Smooth muscle cell (in vitro differentiated cells): Measurements from ENCODE around the gene JMJD6. TPM values are rescaled to one million over a fixed set of nuclear protein-coding genes. Genes with fewer than 3 reads are reported as not detected.
"Not testable (repeated sequence)": the region's sequence is repeated elsewhere in the genome, so short reads cannot be mapped to it uniquely, and the experiment has no call there.

ENCODE experiments used
- DNase-seq: peaks from one replicate; lab custom pipeline; 2025; ENCODE audit not compliant: unreplicated experiment; lab: John Stamatoyannopoulos, UW
- H2AFZ ChIP-seq: fragments of 200-600 bp; sonication (generic); 2 replicates; pipeline ENCODE4 v1.6.0; 2016; ENCODE audit warnings: antibody characterized with exemption, low read depth, mild to moderate bottlenecking
- H3F3A ChIP-seq: fragments of 200-600 bp; sonication (generic); 2 replicates; pipeline ENCODE4 v1.6.0; 2017; ENCODE audit warnings: antibody characterized with exemption, low read depth
- H3K27ac ChIP-seq: fragments of 200-600 bp; sonication (generic); 2 replicates; pipeline ENCODE4 v1.5.1; 2016; ENCODE audit warnings: low read depth, mild to moderate bottlenecking
- H3K27me3 ChIP-seq: fragments of 200-600 bp; sonication (generic); 2 replicates; pipeline ENCODE4 v1.6.1; 2016; ENCODE audit warnings: low read depth, mild to moderate bottlenecking
- H3K36me3 ChIP-seq: fragments of 200-600 bp; sonication (generic); 2 replicates; pipeline ENCODE4 v1.5.1; 2016; ENCODE audit warnings: low read depth
- H3K4me1 ChIP-seq: fragments of 200-600 bp; sonication (generic); 2 replicates; pipeline ENCODE4 v1.5.1; 2016; ENCODE audit warnings: low read depth
- H3K4me2 ChIP-seq: fragments of 200-600 bp; sonication (generic); 2 replicates; pipeline ENCODE4 v1.6.0; 2016; ENCODE audit warnings: mild to moderate bottlenecking
- H3K4me3 ChIP-seq: fragments of 200-600 bp; sonication (generic); 2 replicates; pipeline ENCODE4 v1.5.1; 2016; ENCODE audit warnings: mild to moderate bottlenecking
- H3K79me2 ChIP-seq: fragments of 200-600 bp; sonication (generic); 2 replicates; pipeline ENCODE4 v1.6.0; 2016; ENCODE audit warnings: low read depth, mild to moderate bottlenecking
- H3K9ac ChIP-seq: fragments of 200-600 bp; sonication (generic); 2 replicates; pipeline ENCODE4 v1.6.0; 2016; ENCODE audit warnings: low read depth
- H3K9me3 ChIP-seq: fragments of 200-600 bp; sonication (generic); replicated peaks from 2 replicates; pipeline ENCODE4 v1.5.1; 2016; ENCODE audit warnings: low read depth
- H4K20me1 ChIP-seq: fragments of 200-600 bp; sonication (generic); 2 replicates; pipeline ENCODE4 v1.6.0; 2016; ENCODE audit warnings: low read depth
- WGBS: methylation state at CpG from one replicate; pipeline ENCODE4 v1.1.7; 2016; ENCODE audit warnings: low lambda C conversion rate; 5-methylcytosine and 5-hydroxymethylcytosine counted together
- polyA plus RNA-seq: library from polyadenylated mRNA; unstranded; fragments of >200 nt; fragmentation: Nextera tagmentation; extraction: Ambion mirVana; gene quantifications from 2 replicates; pipeline ENCODE4 v1.2.1, GENCODE V29; 2016
- total RNA-seq: library from RNA; depleted of rRNA; stranded (reverse); fragments of >200 nt; gene quantifications from 2 replicates; pipeline ENCODE4 v1.2.3, GENCODE V29; 2014
- TF ChIP-seq, protein P1 (sequence below): fragments of 200-600 bp; sonication (generic); IDR thresholded peaks from 2 replicates; pipeline ENCODE4 v1.5.1; 2017; ENCODE audit warnings: borderline replicate concordance, mild to moderate bottlenecking, antibody characterized with exemption; ENCODE audit not compliant: insufficient read depth, poor library complexity, severe bottlenecking

Gene JMJD6
- total and polyA plus RNA-seq, 2 experiments from 2014 or later, result 32.7 to 54.7 TPM

- TF ChIP-seq, protein P1, sequence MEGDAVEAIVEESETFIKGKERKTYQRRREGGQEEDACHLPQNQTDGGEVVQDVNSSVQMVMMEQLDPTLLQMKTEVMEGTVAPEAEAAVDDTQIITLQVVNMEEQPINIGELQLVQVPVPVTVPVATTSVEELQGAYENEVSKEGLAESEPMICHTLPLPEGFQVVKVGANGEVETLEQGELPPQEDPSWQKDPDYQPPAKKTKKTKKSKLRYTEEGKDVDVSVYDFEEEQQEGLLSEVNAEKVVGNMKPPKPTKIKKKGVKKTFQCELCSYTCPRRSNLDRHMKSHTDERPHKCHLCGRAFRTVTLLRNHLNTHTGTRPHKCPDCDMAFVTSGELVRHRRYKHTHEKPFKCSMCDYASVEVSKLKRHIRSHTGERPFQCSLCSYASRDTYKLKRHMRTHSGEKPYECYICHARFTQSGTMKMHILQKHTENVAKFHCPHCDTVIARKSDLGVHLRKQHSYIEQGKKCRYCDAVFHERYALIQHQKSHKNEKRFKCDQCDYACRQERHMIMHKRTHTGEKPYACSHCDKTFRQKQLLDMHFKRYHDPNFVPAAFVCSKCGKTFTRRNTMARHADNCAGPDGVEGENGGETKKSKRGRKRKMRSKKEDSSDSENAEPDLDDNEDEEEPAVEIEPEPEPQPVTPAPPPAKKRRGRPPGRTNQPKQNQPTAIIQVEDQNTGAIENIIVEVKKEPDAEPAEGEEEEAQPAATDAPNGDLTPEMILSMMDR, result no peak
- Histone ChIP-seq H3K27me3 (no peaks in the 10 kb centered on the region), H3K4me1 (peaks cover 41% of the 10 kb centered on the region), H3K4me3 (peak overlapping the region; percentile 30), H3K9ac (peak overlapping the region; percentile 76), H3F3A (peaks cover 18% of the 10 kb centered on the region), H4K20me1 (peaks cover 98% of the 10 kb centered on the region), H3K79me2 (peaks cover 66% of the 10 kb centered on the region), H3K9me3 (no peaks in the 10 kb centered on the region), H3K4me2 (peak overlapping the region; percentile 85), H2AFZ (no peak overlapping the region), H3K36me3 (no peaks in the 10 kb centered on the region), H3K27ac (peak overlapping the region; percentile 75)
- WGBS, result 32% methylated on average over 32 of the region's 33 CpGs
- DNase-seq, result no peak
Observed at GRCh38 chr17:76700617-76701470, 25.6 kb downstream of the JMJD6 start.

- no peak for DNase-seq
- TF ChIP-seq, protein P1, result no peak
- Histone ChIP-seq H3K9me3 (no peaks in the 10 kb centered on the region), H3K4me3 (no peak overlapping the region), H3K9ac (peak overlapping the region; percentile 13), H3K4me1 (peaks cover 41% of the 10 kb centered on the region), H3K4me2 (peak overlapping the region; percentile 85), H4K20me1 (peaks cover 98% of the 10 kb centered on the region), H3K27me3 (no peaks in the 10 kb centered on the region), H2AFZ (no peak overlapping the region), H3F3A (peaks cover 16% of the 10 kb centered on the region), H3K36me3 (no peaks in the 10 kb centered on the region), H3K27ac (peak overlapping the region; percentile 75), H3K79me2 (peaks cover 66% of the 10 kb centered on the region)
- 79% methylated on average over 8 of the region's 8 CpGs for WGBS
Observed at GRCh38 chr17:76700270-76700616, 26.2 kb downstream of the JMJD6 start.

DNA sequence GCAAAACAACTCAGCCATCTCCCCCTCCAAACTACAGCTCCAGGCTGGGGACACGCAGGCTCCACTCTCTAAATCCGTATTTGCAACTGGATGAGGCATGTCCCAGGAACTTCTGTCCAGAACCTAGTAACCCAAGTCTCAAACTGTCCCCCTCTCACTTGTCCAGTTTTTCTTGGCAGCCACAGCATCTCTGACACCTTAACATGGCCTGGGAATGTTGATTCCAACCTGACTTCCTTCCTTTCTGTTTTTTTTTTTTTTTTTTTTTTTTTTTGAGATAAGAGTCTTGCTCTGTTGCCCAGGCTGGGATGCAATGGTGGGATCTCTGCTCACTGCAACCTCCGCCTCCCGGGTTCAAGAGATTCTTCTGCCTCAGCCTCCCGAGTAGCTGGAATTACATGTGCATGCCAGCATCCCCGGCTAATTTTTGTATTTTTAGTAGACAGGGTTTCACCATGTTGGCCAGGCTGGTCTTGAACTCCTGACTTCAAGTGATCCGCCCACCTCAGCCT lies 27.9 kb downstream of the JMJD6 start:
- not testable (repeated sequence) for H3K36me3 ChIP-seq, H3K4me3 ChIP-seq, H3K9me3 ChIP-seq, H3K9ac ChIP-seq, H3K27me3 ChIP-seq, H3K27ac ChIP-seq, H2AFZ ChIP-seq, H3K4me2 ChIP-seq, DNase-seq
- Histone ChIP-seq H3F3A (peaks cover 13% of the 10 kb centered on the region), H4K20me1 (peaks cover 100% of the 10 kb centered on the region), H3K4me1 (peaks cover 41% of the 10 kb centered on the region), H3K79me2 (peaks cover 72% of the 10 kb centered on the region)
- 93% methylated on average over 7 of the region's 7 CpGs for WGBS

GRCh38 chr17:76697702-76698465 lies 28.5 kb downstream of the JMJD6 start:
- H3F3A ChIP-seq, result peaks cover 13% of the 10 kb centered on the region
- H3K4me1 ChIP-seq, result peaks cover 41% of the 10 kb centered on the region
- H3K79me2 ChIP-seq, result peaks cover 70% of the 10 kb centered on the region
- no peak overlapping the region for H3K4me3 ChIP-seq
- peak overlapping the region; percentile 66 for H3K4me2 ChIP-seq
- H3K27ac ChIP-seq, result no peak overlapping the region
- no peaks in the 10 kb centered on the region for H3K9me3 ChIP-seq
- 35% methylated on average over 15 of the region's 17 CpGs for WGBS
- no peaks in the 10 kb centered on the region for H3K27me3 ChIP-seq
- H3K36me3 ChIP-seq, result no peaks in the 10 kb centered on the region
- H4K20me1 ChIP-seq, result peaks cover 100% of the 10 kb centered on the region
- no peak overlapping the region for H2AFZ ChIP-seq
- no peak for DNase-seq
- no peak overlapping the region for H3K9ac ChIP-seq
- TF ChIP-seq, protein P1, result no peak
